K562 (cell line): Measurements from ENCODE around the gene DDHD1. TPM values are rescaled to one million over a fixed set of nuclear protein-coding genes. Genes with fewer than 3 reads are reported as not detected.

Experiments used
- ATAC-seq: fragments of 200-7000 bp; cut with Tn5 transposase; 3 replicates; pipeline ENCODE4 v1.9.1; 2020; ENCODE audit warnings: moderate library complexity
- BruUV-seq: library from RNA; stranded (reverse); fragments of 400-500 nt; replicated peaks from 2 replicates; lab custom pipeline; 2021; lab: Mats Ljungman, UMichigan
- CTCF ChIA-PET: fragments of 300-600 bp; formaldehyde crosslinking; extraction: SDS; loops from one replicate; lab custom pipeline; 2021; ENCODE audit warnings: low intra/inter-chr PET ratio; lab: Yijun Ruan, JAX
- POLR2A ChIA-PET: fragments of 300-600, 350-650 bp; sonication (Branson Sonifier 250); formaldehyde crosslinking; extraction: SDS; loops from one replicate; lab custom pipeline; 2021; ENCODE audit warnings: antibody characterized with exemption, inconsistent platforms; lab: Yijun Ruan, JAX
- DNase-seq, 4 experiments: peaks; one replicate each; pipeline versions ENCODE4 v3.0.0 to v3.0.0-alpha.2; 2011 to 2018; ENCODE audit warnings: low spot score in 3 of 4, mixed read lengths in 3 of 4; ENCODE audit errors: extremely low read depth in 1 of 4
- FAIRE-seq: peaks from 2 replicates; lab custom pipeline; 2011; peaks lifted over from hg19 to GRCh38; lab: Jason Lieb, UNC
- H2AFZ ChIP-seq: 2 replicates; pipeline ENCODE4 v1.6.0; 2011; ENCODE audit warnings: low read depth, low read length, control low read depth, inconsistent platforms
- H3K27ac ChIP-seq: fragments of 200-600 bp; 3 replicates; pipeline ENCODE4 v1.8.0; 2011; ENCODE audit warnings: low read depth, mild to moderate bottlenecking, control low read depth, inconsistent platforms, low read length, moderate library complexity, mixed read lengths; ENCODE audit errors: extremely low read depth
- H3K27me3 ChIP-seq, 2 experiments: fragments of 300-600 bp in 1 of 2; 2 replicates in 1 of 2; 3 replicates in 1 of 2; pipeline versions ENCODE4 v1.6.0 to v1.8.0; 2011; ENCODE audit warnings: inconsistent platforms in 2 of 2, low read length in 2 of 2, mild to moderate bottlenecking in 1 of 2, mixed read lengths in 1 of 2, moderate library complexity in 1 of 2; ENCODE audit not compliant: control insufficient read depth in 2 of 2, insufficient read depth in 2 of 2
- H3K36me3 ChIP-seq: fragments of 300-600 bp; 3 replicates; pipeline ENCODE4 v1.8.0; 2011; ENCODE audit warnings: mild to moderate bottlenecking, low read length, inconsistent platforms; ENCODE audit not compliant: control insufficient read depth, insufficient read depth
- H3K4me1 ChIP-seq, 2 experiments: fragments of 200-600 bp in 1 of 2; replicated peaks in 1 of 2; 2 replicates in 1 of 2; 3 replicates in 1 of 2; pipeline versions ENCODE4 v1.5.1 to v1.8.0; 2011; ENCODE audit warnings: inconsistent platforms in 2 of 2, low read length in 2 of 2, mild to moderate bottlenecking in 1 of 2, mixed read lengths in 1 of 2, moderate library complexity in 1 of 2; ENCODE audit not compliant: control insufficient read depth in 2 of 2, insufficient read depth in 2 of 2
- H3K4me2 ChIP-seq: 2 replicates; pipeline ENCODE4 v1.6.1; 2011; ENCODE audit warnings: low read length, control low read depth, inconsistent platforms, mixed read lengths; ENCODE audit not compliant: insufficient read depth
- H3K4me3 ChIP-seq: fragments of 200-600 bp; sonication (generic), shearing (Covaris generic); 2 replicates; pipeline ENCODE4 v1.5.1; 2016; ENCODE audit warnings: control low read depth, inconsistent platforms
- H3K79me2 ChIP-seq: fragments of 200-600 bp; 3 replicates; pipeline ENCODE4 v1.8.0; 2011; ENCODE audit warnings: low read length, inconsistent platforms; ENCODE audit not compliant: control insufficient read depth, insufficient read depth
- H3K9ac ChIP-seq, 2 experiments: 2 replicates each; pipeline versions ENCODE4 v1.6.0 to v1.6.1; 2011; ENCODE audit warnings: low read depth in 2 of 2, low read length in 2 of 2, control low read depth in 1 of 2, inconsistent platforms in 1 of 2, mild to moderate bottlenecking in 1 of 2, mixed read lengths in 1 of 2; ENCODE audit not compliant: insufficient read depth in 1 of 2
- H3K9me1 ChIP-seq: one replicate; pipeline ENCODE4 v1.6.0; 2011; ENCODE audit warnings: inconsistent platforms, mild to moderate bottlenecking, low read length, moderate library complexity; ENCODE audit not compliant: control insufficient read depth, insufficient read depth
- H3K9me3 ChIP-seq: replicated peaks from 2 replicates; pipeline ENCODE4 v1.5.1; 2011; ENCODE audit warnings: low read depth, low read length, inconsistent platforms; ENCODE audit not compliant: control insufficient read depth, insufficient read depth
- H4K20me1 ChIP-seq: replicated peaks from 2 replicates; pipeline ENCODE4 v1.6.1; 2011; ENCODE audit warnings: low read length, inconsistent platforms, mixed read lengths; ENCODE audit not compliant: control insufficient read depth, insufficient read depth
- CBX3 ChIP-seq, 2 experiments: IDR thresholded peaks; 1 replicate in 1 of 2; 2 replicates in 1 of 2; pipeline ENCODE4 v1.6.1; 2012; ENCODE audit warnings: inconsistent platforms in 2 of 2, low read length in 2 of 2, borderline replicate concordance in 1 of 2, control low read depth in 1 of 2
- NCOA6 ChIP-seq: fragments of 450-650 bp; IDR thresholded peaks from 2 replicates; pipeline ENCODE4 v1.6.1; 2017; ENCODE audit warnings: mild to moderate bottlenecking
- RBM15 ChIP-seq: fragments of 200-400 bp; formaldehyde crosslinking; IDR thresholded peaks from 2 replicates; pipeline ENCODE4 v1.6.1; 2018; ENCODE audit warnings: mild to moderate bottlenecking, low read length, moderate library complexity; ENCODE audit not compliant: insufficient read depth
- SIRT6 ChIP-seq: IDR thresholded peaks from one replicate; pipeline ENCODE4 v1.6.1; 2012; ENCODE audit warnings: low read depth, mild to moderate bottlenecking, control low read depth, inconsistent platforms, low read length, moderate library complexity
- SMARCC2 ChIP-seq: fragments of 450-650 bp; IDR thresholded peaks from 2 replicates; pipeline ENCODE4 v1.6.1; 2017; ENCODE audit warnings: antibody characterized with exemption, moderate library complexity, mild to moderate bottlenecking, low read depth
- ZNF232 ChIP-seq: sonication (generic); formaldehyde crosslinking; IDR thresholded peaks from 2 replicates; pipeline ENCODE4 v1.8.0; 2022; ENCODE audit warnings: mild to moderate bottlenecking, missing genetic modification reagents
- ZNF277 ChIP-seq: fragments of 250-450 bp; sonication (Bioruptor Pico); IDR thresholded peaks from 2 replicates; pipeline ENCODE4 v1.8.0; 2022; ENCODE audit warnings: inconsistent platforms, mild to moderate bottlenecking, moderate library complexity, borderline replicate concordance
- WGBS: fragments of 100-300 bp; shearing (Covaris generic); methylation state at CpG from one replicate; pipeline ENCODE4 v1.1.6; 2016; ENCODE audit warnings: low coverage, mixed read lengths; ENCODE audit not compliant: insufficient coverage; ENCODE audit errors: missing lambda C conversion rate; 5-methylcytosine and 5-hydroxymethylcytosine counted together
- in situ Hi-C: fragments of 300-500 bp; cut with MboI; formaldehyde crosslinking; loops from 4 replicates; pipeline ENCODE4 v1.15.0; 2018; ENCODE audit warnings: inconsistent platforms, mixed read lengths
- intact Hi-C: fragments of 100-400 bp; cut with micrococcal nuclease; formaldehyde crosslinking; loops from 2 replicates; pipeline ENCODE4 v1.14.2; 2022
- polyA plus RNA-seq, 8 experiments: library from polyadenylated mRNA; depleted of rRNA in 4 of 8; stranded (reverse) in 5 of 8; unstranded in 3 of 8; fragments of >200 nt; fragmentation: Nextera tagmentation in 2 of 8; fragmentation: Illumina TruSeq in 1 of 8; extraction: Ambion mirVana in 2 of 8; extraction: Trizol in 1 of 8; gene quantifications; 2 replicates each; pipeline versions ENCODE4 v1.2.1 to v1.2.3, GENCODE V29; 2011 to 2014; ENCODE audit warnings: inconsistent platforms in 1 of 8, missing spikeins in 1 of 8
- total RNA-seq, 7 experiments: library from RNA; depleted of rRNA in 6 of 7; stranded (reverse); fragments of >200 nt in 6 of 7; fragmentation: Illumina TruSeq in 2 of 7; extraction: Trizol in 2 of 7; gene quantifications; 2 replicates each; pipeline versions ENCODE4 v1.2.1 to v1.2.3, GENCODE V29; 2011 to 2021; ENCODE audit warnings: low replicate concordance in 1 of 7

The DDHD1 gene
- total and polyA plus RNA-seq, 9 of the 15 experiments (the other 6 are each of a cell fraction or from before 2014, with no cell fraction given), result 1.2 to 12.3 (median 5.0) TPM

- TF ChIP-seq ZNF277 (CRISPR knock-in tag) (no peak), CBX3 (IDR thresholded peaks at IDR 0.05; ENCODE audit: borderline replicate concordance in 1 of 2, low read length in 2 of 2) (no peak), RBM15 (no peak), SIRT6 (no peak)
- TF ChIP-seq, all 486 proteins: peak for 0
Measured at GRCh38 chr14:53103636-53104340, 49.3 kb downstream of the DDHD1 start (continued).

- no peak overlapping the region for H3K27ac ChIP-seq
- no peak overlapping the region for H3K9ac ChIP-seq
- 100% methylated on average over 1 of the region's 1 CpG for WGBS
- ATAC-seq (no peak), DNase-seq (no peak)
- H3K36me3 ChIP-seq, result peaks cover 3% of the 10 kb centered on the region; the same call in 1 of the 3 replicates
- H2AFZ ChIP-seq, result no peak overlapping the region
- no peaks in the 10 kb centered on the region for H3K9me3 ChIP-seq
- in situ Hi-C loops, result no loop called here
- no peaks in the 10 kb centered on the region for H4K20me1 ChIP-seq
- no peaks in the 10 kb centered on the region for H3K79me2 ChIP-seq
- H3K4me1 ChIP-seq, result no peaks in the 10 kb centered on the region
- H3K27me3 ChIP-seq, result no peaks in the 10 kb centered on the region
- TF ChIP-seq ZNF232 (CRISPR knock-in tag), result no peak
- no peak for TF ChIP-seq NCOA6
- TF ChIP-seq SMARCC2, result no peak
- TF ChIP-seq, all 486 proteins: peak for 0
- intact Hi-C loops, result no loop called here
- POLR2A ChIA-PET, result no interaction called here
- CTCF ChIA-PET, result no interaction called here
- Histone ChIP-seq H3K4me3 (no peak overlapping the region), H3K4me2 (no peak overlapping the region), H3K9me1 (no peaks in the 10 kb centered on the region)
- BruUV-seq, result no TSS peak
- FAIRE-seq, result no peak
Measured at GRCh38 chr14:53093206-53093605, 59.9 kb downstream of the DDHD1 start.
